Epidermal melanocyte (primary cell): ENCODE data around the gene ADAMTS10.
"Not testable (repeated sequence)": the region's sequence is repeated elsewhere in the genome, so short reads cannot be mapped to it uniquely, and the experiment has no call there.

Experiments used
- DNase-seq: peaks from one replicate; pipeline ENCODE4 v3.0.0; 2011; ENCODE audit warnings: low spot score; ENCODE audit not compliant: insufficient read length

The ADAMTS10 gene

GRCh38 chr19:8564866-8565265 is 45.6 kb downstream of the ADAMTS10 start:
- DNase-seq, result not testable (repeated sequence)

- no peak for DNase-seq
Measured at GRCh38 chr19:8561075-8561764, 49.3 kb downstream of the ADAMTS10 start.

- no peak for DNase-seq
Measured at GRCh38 chr19:8558325-8558724, 52.2 kb downstream of the ADAMTS10 start.

GRCh38 chr19:8557642-8558238 is 52.8 kb downstream of the ADAMTS10 start:
- DNase-seq, result no peak

- not testable (repeated sequence) for DNase-seq
Measured at GRCh38 chr19:8553729-8554128, 56.8 kb downstream of the ADAMTS10 start.

- DNase-seq, result no peak
Measured at GRCh38 chr19:8552810-8553209, 57.7 kb downstream of the ADAMTS10 start.

GRCh38 chr19:8550070-8550469 is 60.4 kb downstream of the ADAMTS10 start:
- DNase-seq, result no peak

GRCh38 chr19:8545743-8546142 is 64.8 kb downstream of the ADAMTS10 start:
- no peak for DNase-seq

- DNase-seq, result no peak
Measured at GRCh38 chr19:8544168-8544567, 66.3 kb downstream of the ADAMTS10 start.

- DNase-seq, result no peak
Measured at GRCh38 chr19:8539621-8540149, 70.8 kb downstream of the ADAMTS10 start.

GRCh38 chr19:8537099-8537498 is 73.4 kb downstream of the ADAMTS10 start:
- DNase-seq, result no peak

GRCh38 chr19:8536282-8536681 is 74.2 kb downstream of the ADAMTS10 start:
- DNase-seq, result no peak

- DNase-seq, result no peak
Measured at GRCh38 chr19:8532225-8532624, 78.3 kb downstream of the ADAMTS10 start.

- DNase-seq, result no peak
Measured at GRCh38 chr19:8531470-8531869, 79.0 kb downstream of the ADAMTS10 start.
